Activated gamma-delta T cell treated with anti-CD3 and anti-CD28 coated beads, Interleukin-2, amount 50 U/mL, for 16 hours (primary cell): Measurements from ENCODE around the gene ING2.
"Not testable (repeated sequence)": the region's sequence is repeated elsewhere in the genome, so short reads cannot be mapped to it uniquely, and the experiment has no call there.

Experiments used
- DNase-seq: peaks from one replicate; pipeline ENCODE4 v3.0.0-alpha.2; 2020; ENCODE audit warnings: low read depth

Gene ING2

GRCh38 chr4:183504930-183505610 lies at the start of gene ING2:
Gene ING2, plus strand, starts transcription at chr4:183505058. Its CDS starts 138 bp downstream, at chr4:183505196.
- no peak for DNase-seq

- DNase-seq, result no peak
Measured at GRCh38 chr4:183455431-183456195, 49.2 kb upstream of the ING2 start.

GRCh38 chr4:183458005-183458404 lies 46.9 kb upstream of the ING2 start:
- no peak for DNase-seq

DNA sequence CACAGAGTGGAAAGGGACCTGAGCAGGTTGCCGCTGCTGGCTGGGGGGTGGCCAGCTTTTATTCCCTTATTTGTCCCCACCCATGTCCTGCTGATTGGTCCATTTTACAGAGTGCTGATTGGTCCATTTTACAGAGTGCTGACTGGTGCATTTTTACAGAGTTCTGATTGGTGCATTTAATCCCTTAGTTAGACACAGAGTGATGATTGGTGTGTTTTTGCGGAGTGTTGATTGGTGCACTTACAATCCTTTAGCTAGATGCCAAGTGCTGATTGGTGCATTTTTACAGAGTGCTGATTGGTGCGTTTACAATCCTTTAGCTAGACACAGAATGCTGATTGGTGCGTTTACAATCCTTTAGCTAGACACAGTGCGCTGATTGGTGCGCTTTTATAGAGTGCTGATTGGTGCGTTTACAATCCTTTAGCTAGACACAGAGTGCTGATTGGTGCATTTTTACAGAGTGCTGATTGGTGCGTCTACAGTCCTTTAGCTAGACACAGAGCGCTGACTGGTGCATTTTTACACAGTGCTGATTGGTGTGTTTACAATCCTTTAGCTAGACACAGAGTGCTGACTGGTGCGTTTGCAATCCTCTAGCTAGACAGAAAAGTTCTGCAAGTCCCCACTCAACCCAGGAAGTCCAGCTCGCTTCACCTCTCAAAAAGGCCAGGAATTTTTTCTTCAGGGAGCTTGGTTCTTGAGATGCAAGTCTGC lies 40.8 kb upstream of the ING2 start:
- DNase-seq, result not testable (repeated sequence)

DNA sequence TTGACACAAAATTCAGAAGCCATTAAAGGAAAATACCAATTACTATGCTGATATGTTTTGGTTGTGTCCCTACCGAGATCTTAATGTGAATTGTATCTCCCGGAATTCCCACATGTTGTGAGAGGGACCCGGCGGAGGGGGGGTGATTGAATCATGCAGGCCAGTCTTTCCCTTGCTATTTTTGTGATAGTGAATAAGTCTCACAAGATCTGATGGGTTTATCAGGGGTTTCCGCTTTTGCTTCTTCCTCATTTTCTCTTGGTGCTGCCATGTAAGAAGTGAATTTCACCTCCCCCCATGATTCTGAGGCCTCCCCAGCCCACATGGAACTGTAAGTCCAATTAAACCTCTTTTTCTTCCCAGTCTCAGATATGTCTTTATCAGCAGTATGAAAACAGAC lies 39.0 kb upstream of the ING2 start:
- not testable (repeated sequence) for DNase-seq

DNA sequence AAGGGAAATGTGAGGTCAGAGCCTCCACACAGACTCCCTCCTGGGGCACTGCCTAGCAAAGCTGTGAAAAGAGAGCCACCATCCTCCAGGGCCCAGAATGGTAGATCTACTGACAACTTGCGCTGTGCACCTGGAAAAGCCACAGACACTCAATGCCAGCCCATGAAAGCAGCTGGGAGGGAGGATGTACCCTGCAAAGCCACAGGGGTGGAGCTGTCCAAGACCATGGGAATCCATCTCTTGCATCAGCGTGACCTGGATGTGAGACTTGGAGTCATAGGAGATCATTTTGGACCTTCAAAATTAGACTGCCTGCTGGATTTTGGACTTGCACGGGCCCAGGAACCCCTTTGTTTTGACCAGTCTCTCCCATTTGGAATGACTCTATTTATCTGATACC lies 37.6 kb upstream of the ING2 start:
- DNase-seq, result no peak

GRCh38 chr4:183468210-183469095 lies 36.4 kb upstream of the ING2 start:
- DNase-seq, result no peak

DNA sequence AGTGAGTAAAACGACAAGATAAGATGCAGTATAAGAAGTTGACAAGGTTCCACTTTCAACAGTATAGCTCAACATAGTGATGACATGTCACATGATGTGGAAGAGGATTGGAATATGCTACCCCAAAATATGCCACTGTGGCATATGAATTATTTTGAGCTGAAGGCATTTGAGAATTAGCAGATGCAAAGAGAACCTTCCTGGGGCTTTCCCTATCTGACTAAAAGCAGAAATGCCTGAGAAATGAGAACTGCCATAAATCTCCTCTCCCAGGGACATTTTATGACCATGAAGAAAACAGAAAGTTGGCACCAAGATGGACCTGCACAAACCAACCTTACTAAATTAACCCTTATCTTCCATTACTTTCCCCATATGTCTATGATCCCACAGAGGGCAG lies 35.6 kb upstream of the ING2 start:
- no peak for DNase-seq

DNA sequence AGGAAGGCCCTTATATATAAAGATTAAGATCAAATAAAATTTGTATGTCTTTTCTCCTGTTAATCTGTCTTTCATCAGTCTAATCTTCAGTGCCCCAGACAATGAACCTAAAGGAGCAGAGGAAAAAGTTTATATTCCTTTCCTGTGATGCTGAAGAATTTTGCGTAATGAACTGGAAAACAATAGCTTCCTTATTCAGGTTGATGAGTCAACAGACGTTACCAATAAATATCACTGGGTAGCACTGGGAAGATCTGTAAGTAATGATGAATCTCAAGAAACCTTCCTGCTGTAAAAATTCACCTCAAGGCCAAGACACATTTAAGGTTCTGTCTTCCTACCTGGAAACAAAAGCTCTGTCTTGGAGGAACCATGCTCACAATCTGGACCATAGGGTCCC lies 34.9 kb upstream of the ING2 start:
- no peak for DNase-seq

- DNase-seq, result no peak
Measured at GRCh38 chr4:183470821-183471220, 34.0 kb upstream of the ING2 start.

GRCh38 chr4:183471946-183472708 lies 32.7 kb upstream of the ING2 start:
- peak; percentile 74 for DNase-seq

- no peak for DNase-seq
Measured at GRCh38 chr4:183478123-183478522, 26.7 kb upstream of the ING2 start.

DNA sequence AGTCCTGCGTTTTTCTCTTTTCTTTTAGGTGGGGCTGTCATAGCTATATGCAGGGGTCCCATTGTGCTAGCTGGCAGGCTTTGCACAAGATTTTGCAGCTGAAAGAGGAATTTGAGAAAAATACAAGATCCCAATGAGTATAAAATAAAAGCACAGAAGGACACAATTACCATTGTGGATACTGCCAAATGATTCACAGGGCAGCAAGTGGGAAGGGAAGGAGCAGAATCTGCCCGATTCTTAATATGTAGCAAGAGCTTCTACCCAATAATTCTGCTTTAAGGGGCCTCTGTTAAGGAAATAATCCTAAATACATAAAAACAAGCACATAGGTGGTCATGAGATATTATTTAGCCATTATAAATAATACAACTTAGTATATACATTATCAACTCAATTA lies 25.9 kb upstream of the ING2 start:
- no peak for DNase-seq

GRCh38 chr4:183482515-183483095 lies 22.3 kb upstream of the ING2 start:
- not testable (repeated sequence) for DNase-seq

GRCh38 chr4:183483997-183484396 lies 20.9 kb upstream of the ING2 start:
- DNase-seq, result no peak

- DNase-seq, result no peak
Measured at GRCh38 chr4:183485411-183486160, 19.3 kb upstream of the ING2 start.

GRCh38 chr4:183492791-183493222 lies 12.1 kb upstream of the ING2 start:
- DNase-seq, result no peak

GRCh38 chr4:183493246-183493645 lies 11.6 kb upstream of the ING2 start:
- no peak for DNase-seq

GRCh38 chr4:183495184-183495583 lies 9.7 kb upstream of the ING2 start:
- DNase-seq, result no peak

- DNase-seq, result no peak
Measured at GRCh38 chr4:183499389-183499788, 5.5 kb upstream of the ING2 start.
